Measurements from ENCODE around the gene SPTBN1. TPM values are rescaled to one million over a fixed set of nuclear protein-coding genes. Genes with fewer than 3 reads are reported as not detected.
A peak's percentile ranks its signal among the peaks of the same experiment; 100 is the strongest.

The SPTBN1 gene
- total and polyA plus RNA-seq, 3 donors from 2014 or later = 143 to 366 (median 278) TPM

GRCh38 chr2:54675281-54675680 is 219.2 kb downstream of the SPTBN1 start:
- no peak for DNase-seq
- 65% methylated on average over 8 of the region's 8 CpGs for whole genome bisulfite sequencing, 2 donors
- Histone ChIP-seq H3K4me1 (peaks cover 25% of the 10 kb centered on the region), H3K4me3 (no peak overlapping the region), H3K27ac (peak overlapping the region in 1 of 2 donors; percentile 96), H3K9me3 (no peaks in the 10 kb centered on the region), H3K36me3 (ENCODE audit: low read depth, missing control alignments) (no peaks in the 10 kb centered on the region), H3K27me3 (no peaks in the 10 kb centered on the region)
- intact Hi-C loops (cut with DNase I; ENCODE audit: low total_unique reads) = no loop called here
- TF ChIP-seq POLR2A (IDR thresholded peaks at IDR 0.05) = no peak
- TF ChIP-seq CTCF (IDR thresholded peaks at IDR 0.05) = no peak

- no peaks in the 10 kb centered on the region for H3K9me3 ChIP-seq
- H3K4me3 ChIP-seq = no peak overlapping the region
- no peaks in the 10 kb centered on the region for H3K36me3 ChIP-seq (ENCODE audit: low read depth, missing control alignments)
- intact Hi-C loops (cut with DNase I; ENCODE audit: low total_unique reads) = no loop called here
- peaks cover 25% of the 10 kb centered on the region for H3K4me1 ChIP-seq
- no peak overlapping the region for H3K27ac ChIP-seq
- TF ChIP-seq CTCF (IDR thresholded peaks at IDR 0.05) (no peak), POLR2A (IDR thresholded peaks at IDR 0.05) (no peak)
- H3K27me3 ChIP-seq = no peaks in the 10 kb centered on the region
- no peak for DNase-seq
- WGBS, 2 donors = 62 to 71% methylated on average over 11 of the region's 11 CpGs
Measured at GRCh38 chr2:54675738-54676137, 219.6 kb downstream of the SPTBN1 start.

- H3K4me1 ChIP-seq = peaks cover 25% of the 10 kb centered on the region
Measured at GRCh38 chr2:54676656-54677055, 220.5 kb downstream of the SPTBN1 start.

GRCh38 chr2:54677476-54678265 is 221.5 kb downstream of the SPTBN1 start:
- no peaks in the 10 kb centered on the region for H3K9me3 ChIP-seq

More at GRCh38 chr2:54676656-54677055, 220.5 kb downstream of the SPTBN1 start:
- H3K36me3 ChIP-seq (ENCODE audit: low read depth, missing control alignments) = no peaks in the 10 kb centered on the region
- 85 to 93% methylated on average over 2 of the region's 2 CpGs for WGBS, 2 donors
- H3K4me3 ChIP-seq = no peak overlapping the region
- no peaks in the 10 kb centered on the region for H3K9me3 ChIP-seq
- no peak for DNase-seq
- H3K27me3 ChIP-seq = no peaks in the 10 kb centered on the region
- TF ChIP-seq POLR2A (IDR thresholded peaks at IDR 0.05) (no peak), CTCF (IDR thresholded peaks at IDR 0.05) (no peak)
- intact Hi-C loops (cut with DNase I; ENCODE audit: low total_unique reads) = no loop called here
- H3K27ac ChIP-seq = no peak overlapping the region

More at GRCh38 chr2:54677476-54678265, 221.5 kb downstream of the SPTBN1 start:
- Histone ChIP-seq H3K4me3 (no peak overlapping the region), H3K36me3 (ENCODE audit: low read depth, missing control alignments) (no peaks in the 10 kb centered on the region), H3K27me3 (no peaks in the 10 kb centered on the region), H3K27ac (no peak overlapping the region), H3K4me1 (peaks cover 23% of the 10 kb centered on the region)
- 84 to 95% methylated on average over 6 of the region's 6 CpGs for WGBS, 2 donors
- no peak for DNase-seq
- no peak for TF ChIP-seq CTCF (IDR thresholded peaks at IDR 0.05)
- TF ChIP-seq POLR2A (IDR thresholded peaks at IDR 0.05) = no peak
- intact Hi-C loops (cut with DNase I; ENCODE audit: low total_unique reads) = no loop called here
